Spleen (tissue), 7 donors: Measurements from ENCODE around the gene PPM1M.

Source experiments
- CTCF ChIP-seq, 11 experiments: fragments of 200-600 bp in 7 of 11; fragments of 450-650 bp in 4 of 11; sonication (generic) in 4 of 11; IDR thresholded peaks in 8 of 11; conservative IDR thresholded peaks in 3 of 11; 1 replicate in 7 of 11; 2 replicates in 4 of 11; pipeline versions ENCODE4 v1.4.0 to v1.8.0; 2016 to 2021; ENCODE audit warnings: antibody characterized with exemption in 11 of 11, inconsistent platforms in 4 of 11, mild to moderate bottlenecking in 1 of 11
- POLR2A ChIP-seq, 3 donors: fragments of 450-650 bp; IDR thresholded peaks; one replicate each; pipeline ENCODE4 v1.5.1; 2017; ENCODE audit warnings: antibody characterized with exemption in 3 of 3, mild to moderate bottlenecking in 1 of 3
- POLR2AphosphoS5 ChIP-seq, 3 donors: sonication (generic); formaldehyde crosslinking; IDR thresholded peaks; one replicate each; pipeline ENCODE4 v1.5.1; 2017; ENCODE audit warnings: antibody characterized with exemption in 3 of 3
- donor health status: DM: no; HTN: no; CAD: no; lungs with moderate emphysema.
- donor health status: DM: no; HTN: no; CAD: no.
- donor health status: DM: no; HTN: no; CAD: no.

GRCh38 chr3:52256622-52257021 is 11.1 kb downstream of the PPM1M start:
- TF ChIP-seq CTCF (IDR thresholded peaks at IDR 0.05 in 8 of 11, conservative IDR thresholded peaks at IDR 0.05 in 3 of 11) (no peak), POLR2AphosphoS5 (IDR thresholded peaks at IDR 0.05) (peak in 2 of 3 donors; percentile 34 to 53), POLR2A (IDR thresholded peaks at IDR 0.05) (no peak)
